Sigmoid colon (tissue), 7 donors: ENCODE data around the gene HNRNPA3. TPM values are rescaled to one million over a fixed set of nuclear protein-coding genes. Genes with fewer than 3 reads are reported as not detected.

Experiments used
- DNase-seq: peaks from one replicate; pipeline ENCODE4 v3.0.0-alpha.2; 2019
- H3K27ac ChIP-seq, 4 donors: fragments of 200-600 bp; sonication (generic); one replicate each; pipeline ENCODE4 v1.5.1; 2016 to 2019; ENCODE audit warnings: mild to moderate bottlenecking in 1 of 4
- H3K27me3 ChIP-seq, 3 donors: fragments of 200-600 bp; sonication (generic); one replicate each; pipeline ENCODE4 v1.5.1; 2019; ENCODE audit warnings: mild to moderate bottlenecking in 1 of 3
- H3K36me3 ChIP-seq, 4 donors: fragments of 200-600 bp; sonication (generic); one replicate each; pipeline ENCODE4 v1.5.1; 2016 to 2019
- H3K4me1 ChIP-seq, 4 donors: fragments of 200-600 bp; sonication (generic); one replicate each; pipeline ENCODE4 v1.5.1; 2017 to 2019
- H3K4me3 ChIP-seq, 4 donors: fragments of 200-600 bp; sonication (generic); one replicate each; pipeline ENCODE4 v1.5.1; 2017 to 2019; ENCODE audit warnings: mild to moderate bottlenecking in 2 of 4, moderate library complexity in 1 of 4
- H3K9me3 ChIP-seq, 4 donors: fragments of 200-600 bp in 3 of 4; sonication (generic) in 3 of 4; one replicate each; pipeline versions ENCODE4 v1.5.1 to v1.6.1; 2013 to 2019
- CTCF ChIP-seq, 4 experiments: fragments of 450-650 bp in 3 of 4; fragments of 200-600 bp in 1 of 4; IDR thresholded peaks; one replicate each; pipeline ENCODE4 v1.5.1; 2016 to 2019; ENCODE audit warnings: antibody characterized with exemption in 4 of 4, mild to moderate bottlenecking in 3 of 4, moderate library complexity in 2 of 4
- EP300 ChIP-seq, 4 donors: sonication (generic); formaldehyde crosslinking; IDR thresholded peaks; one replicate each; pipeline ENCODE4 v1.6.1; 2017; ENCODE audit warnings: antibody characterized with exemption in 4 of 4
- POLR2A ChIP-seq, 2 donors: fragments of 450-650 bp; IDR thresholded peaks; one replicate each; pipeline ENCODE4 v1.6.1; 2016; ENCODE audit warnings: antibody characterized with exemption in 2 of 2, mild to moderate bottlenecking in 2 of 2, moderate library complexity in 2 of 2
- POLR2AphosphoS5 ChIP-seq, 4 donors: sonication (generic); formaldehyde crosslinking; IDR thresholded peaks; one replicate each; pipeline ENCODE4 v1.6.1; 2017; ENCODE audit warnings: antibody characterized with exemption in 4 of 4
- WGBS, 2 donors: extraction: QIAGEN DNeasy Blood & Tissue Kit; methylation state at CpG; one replicate each; pipeline ENCODE4 v1.1.7; 2013; 5-methylcytosine and 5-hydroxymethylcytosine counted together
- intact Hi-C: fragments of 100-400 bp; cut with DNase I; formaldehyde crosslinking; loops from one replicate; pipeline ENCODE4 v1.15.1; 2023
- polyA plus RNA-seq, 3 donors: library from polyadenylated mRNA; stranded (reverse); fragments of 200-250 nt; gene quantifications; one replicate each; pipeline ENCODE4 v1.2.3, GENCODE V29; 2013
- total RNA-seq, 4 donors: library from RNA; depleted of rRNA; stranded (reverse); fragments of >200 nt; gene quantifications; one replicate each; pipeline ENCODE4 v1.1.0, GENCODE V29; 2016
- donor health status: healthy with polysubstance abuse.
- donor health status: Bipolar disorder and iron deficiency.
- donor health status: healthy.

Gene HNRNPA3
- total and polyA plus RNA-seq, 7 donors, result 69.2 to 261 (median 82.1) TPM

GRCh38 chr2:177165721-177166711 is 46.6 kb upstream of the HNRNPA3 start:
- no peaks in the 10 kb centered on the region for H3K36me3 ChIP-seq
- H3K27ac ChIP-seq, result peak overlapping the region; percentile 81 to 88 (median 86)
- TF ChIP-seq EP300 (IDR thresholded peaks at IDR 0.05) (no peak), CTCF (IDR thresholded peaks at IDR 0.05) (no peak), POLR2AphosphoS5 (IDR thresholded peaks at IDR 0.05) (peak in 1 of 4 donors; percentile 13)
- H3K9me3 ChIP-seq, result no peaks in the 10 kb centered on the region
- intact Hi-C loops, result loop anchor here (1.0 to 10.0 kb wide), 5 partner anchors 45 to 586 kb away; no protein-coding TSS in a partner anchor
- DNase-seq, result no peak
- peak overlapping the region; percentile 12 to 49 (median 45) for H3K4me3 ChIP-seq
- 13 to 46% methylated on average over 8 of the region's 8 CpGs for WGBS, 2 donors
- H3K27me3 ChIP-seq, result no peaks in the 10 kb centered on the region
- peaks cover 0 to 18% (median 12%) of the 10 kb centered on the region in 4 donors for H3K4me1 ChIP-seq

DNA sequence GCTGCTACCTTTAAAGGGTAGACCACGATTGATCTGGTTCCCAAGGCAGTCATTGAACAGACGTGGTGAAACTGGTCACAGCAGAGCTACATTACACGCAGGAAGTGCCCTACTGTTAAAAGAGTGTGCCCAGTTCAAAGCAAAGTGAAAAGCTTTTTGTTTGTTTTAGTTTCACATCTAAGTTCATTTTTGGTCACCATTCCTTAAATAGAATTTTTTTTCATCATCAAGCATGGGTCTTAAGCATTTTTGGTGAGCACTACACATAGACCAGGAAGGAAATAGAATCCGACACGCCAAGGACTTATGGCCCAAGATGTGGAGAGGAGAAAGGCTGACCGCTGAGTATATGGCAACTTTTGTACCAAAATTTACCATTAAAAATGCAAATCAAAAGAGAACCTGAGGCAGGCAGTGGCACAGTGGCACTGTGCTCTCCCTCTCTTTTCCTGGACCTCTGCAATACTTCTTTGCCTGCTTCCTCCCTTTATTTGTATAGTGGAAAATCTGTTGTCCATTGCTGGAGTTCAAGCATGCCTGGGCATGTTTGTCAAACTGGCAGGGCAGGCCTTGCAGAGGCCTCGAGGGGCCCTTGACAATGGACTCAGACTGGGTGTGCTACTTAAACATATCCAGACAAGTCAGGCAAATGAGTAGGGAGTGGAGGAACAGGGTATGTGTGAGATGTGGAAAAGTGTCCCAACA is 42.6 kb upstream of the HNRNPA3 start:
- Histone ChIP-seq H3K9me3 (no peaks in the 10 kb centered on the region), H3K4me1 (peaks cover 0 to 13% (median 10%) of the 10 kb centered on the region in 4 donors), H3K4me3 (no peak overlapping the region), H3K27me3 (no peaks in the 10 kb centered on the region), H3K27ac (no peak overlapping the region), H3K36me3 (no peaks in the 10 kb centered on the region)
- 71 to 73% methylated on average over 7 of the region's 7 CpGs for WGBS, 2 donors
- no peak for TF ChIP-seq POLR2AphosphoS5 (IDR thresholded peaks at IDR 0.05)
- TF ChIP-seq CTCF (IDR thresholded peaks at IDR 0.05), result no peak
- intact Hi-C loops, result loop anchor here (5.0 to 10.0 kb wide), 2 partner anchors 555 to 582 kb away; no protein-coding TSS in a partner anchor
- DNase-seq, result no peak

DNA sequence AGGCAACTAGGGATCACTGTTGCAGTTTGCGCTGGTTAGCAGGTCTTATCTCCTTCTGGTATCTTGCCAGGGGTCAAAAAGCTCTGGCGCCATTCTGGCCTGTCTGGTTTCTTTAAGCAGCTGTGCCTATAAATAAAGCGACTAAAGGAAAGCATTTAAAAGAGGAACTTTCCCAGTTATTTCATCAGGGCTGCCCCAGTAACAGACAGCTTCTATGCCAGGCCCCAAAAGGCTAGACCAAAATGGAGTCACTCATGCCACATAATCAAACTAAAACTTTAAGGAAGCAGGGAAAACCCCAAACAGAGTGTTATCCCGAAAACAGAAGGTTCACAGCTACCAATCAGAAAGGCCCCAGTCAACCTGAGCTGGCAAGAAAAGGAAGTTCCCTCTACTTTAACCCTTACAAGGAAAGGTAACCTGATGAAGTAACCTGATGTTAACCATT is 41.2 kb upstream of the HNRNPA3 start:
- 18 to 51% methylated on average over 4 of the region's 4 CpGs for WGBS, 2 donors
- Histone ChIP-seq H3K27ac (no peak overlapping the region), H3K9me3 (no peaks in the 10 kb centered on the region), H3K4me3 (no peak overlapping the region), H3K36me3 (no peaks in the 10 kb centered on the region), H3K27me3 (no peaks in the 10 kb centered on the region), H3K4me1 (peaks cover 0 to under 1% (median 0%) of the 10 kb centered on the region in 4 donors)
- TF ChIP-seq POLR2AphosphoS5 (IDR thresholded peaks at IDR 0.05) (no peak), CTCF (IDR thresholded peaks at IDR 0.05) (no peak), EP300 (IDR thresholded peaks at IDR 0.05) (no peak), POLR2A (IDR thresholded peaks at IDR 0.05) (no peak)
- intact Hi-C loops, result no loop called here
- no peak for DNase-seq

DNA sequence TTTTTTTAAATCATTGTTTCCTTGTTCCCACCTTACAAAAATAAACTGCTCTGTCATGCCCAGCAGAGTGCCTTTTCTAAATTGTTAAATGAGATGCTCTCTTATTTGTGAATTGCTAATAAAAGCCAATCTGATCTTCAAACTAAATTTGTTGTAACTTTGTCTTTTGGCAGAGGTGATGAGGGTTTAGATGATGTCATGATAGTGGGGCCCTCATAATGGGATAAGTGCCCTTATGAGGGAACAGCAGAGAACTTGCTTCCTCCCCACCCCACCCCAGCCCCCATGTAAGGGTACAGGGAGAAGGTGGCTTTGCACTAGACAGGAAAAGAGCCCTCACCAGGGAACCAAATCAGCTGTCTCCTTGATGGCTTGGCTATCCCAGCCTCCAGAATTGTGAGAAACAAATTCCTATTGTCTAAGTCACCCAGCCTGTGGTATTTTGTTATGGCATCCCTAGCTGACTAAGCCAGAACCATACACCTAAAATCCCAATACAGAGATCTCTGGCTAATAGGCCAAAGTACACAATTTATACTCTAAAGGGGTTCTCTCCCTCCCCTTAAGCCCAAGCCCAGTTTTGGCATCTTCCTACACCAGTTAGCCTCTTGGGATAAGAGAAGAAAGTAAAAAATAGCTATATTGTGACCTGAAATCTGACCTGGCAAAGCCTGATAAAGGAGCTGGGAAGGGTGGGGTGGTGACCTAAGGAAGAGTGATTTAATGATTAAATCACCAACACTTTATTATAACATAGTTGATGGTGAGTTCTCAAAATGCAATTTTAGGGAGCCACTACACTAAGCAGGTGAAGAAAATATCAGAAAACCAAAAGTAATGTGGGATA is 40.3 kb upstream of the HNRNPA3 start:
- Histone ChIP-seq H3K4me1 (no peaks in the 10 kb centered on the region), H3K27ac (no peak overlapping the region), H3K4me3 (no peak overlapping the region), H3K36me3 (no peaks in the 10 kb centered on the region), H3K27me3 (no peaks in the 10 kb centered on the region), H3K9me3 (no peaks in the 10 kb centered on the region)
- DNase-seq, result no peak
- intact Hi-C loops, result no loop called here
- TF ChIP-seq POLR2A (IDR thresholded peaks at IDR 0.05) (no peak), CTCF (IDR thresholded peaks at IDR 0.05) (no peak), POLR2AphosphoS5 (IDR thresholded peaks at IDR 0.05) (no peak), EP300 (IDR thresholded peaks at IDR 0.05) (no peak)
